ENCODE results near the gene POU2F3.

POU2F3 gene

GRCh38 chr11:120293038-120293800, 53.3 kb downstream of the POU2F3 start:
- no peak for DNase-seq

- no peak for DNase-seq
Measured at GRCh38 chr11:120294096-120294495, 54.2 kb downstream of the POU2F3 start.

DNA sequence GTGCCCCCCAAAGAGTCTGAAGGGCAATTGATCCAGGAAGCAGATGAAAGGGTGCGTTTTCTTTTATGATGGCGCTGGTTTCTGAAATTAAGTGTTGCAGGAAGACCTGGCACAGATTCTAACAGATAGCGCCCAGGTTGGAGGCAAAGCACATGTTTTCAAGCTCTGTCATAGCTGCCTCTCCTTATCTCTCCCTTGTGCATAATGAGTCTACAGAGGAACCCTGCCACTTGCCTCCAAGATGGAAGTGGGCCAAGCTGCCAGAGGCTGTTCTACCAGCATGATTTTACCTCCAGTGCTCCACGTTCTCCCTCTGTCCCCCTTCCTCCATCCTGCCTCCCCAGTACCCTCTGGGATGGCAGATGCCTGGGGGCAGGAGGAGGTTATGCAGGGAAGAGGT, 55.2 kb downstream of the POU2F3 start:
- DNase-seq = no peak

GRCh38 chr11:120296554-120296953, 56.6 kb downstream of the POU2F3 start:
- DNase-seq = no peak

GRCh38 chr11:120298461-120298860, 58.5 kb downstream of the POU2F3 start:
- DNase-seq = no peak

DNA sequence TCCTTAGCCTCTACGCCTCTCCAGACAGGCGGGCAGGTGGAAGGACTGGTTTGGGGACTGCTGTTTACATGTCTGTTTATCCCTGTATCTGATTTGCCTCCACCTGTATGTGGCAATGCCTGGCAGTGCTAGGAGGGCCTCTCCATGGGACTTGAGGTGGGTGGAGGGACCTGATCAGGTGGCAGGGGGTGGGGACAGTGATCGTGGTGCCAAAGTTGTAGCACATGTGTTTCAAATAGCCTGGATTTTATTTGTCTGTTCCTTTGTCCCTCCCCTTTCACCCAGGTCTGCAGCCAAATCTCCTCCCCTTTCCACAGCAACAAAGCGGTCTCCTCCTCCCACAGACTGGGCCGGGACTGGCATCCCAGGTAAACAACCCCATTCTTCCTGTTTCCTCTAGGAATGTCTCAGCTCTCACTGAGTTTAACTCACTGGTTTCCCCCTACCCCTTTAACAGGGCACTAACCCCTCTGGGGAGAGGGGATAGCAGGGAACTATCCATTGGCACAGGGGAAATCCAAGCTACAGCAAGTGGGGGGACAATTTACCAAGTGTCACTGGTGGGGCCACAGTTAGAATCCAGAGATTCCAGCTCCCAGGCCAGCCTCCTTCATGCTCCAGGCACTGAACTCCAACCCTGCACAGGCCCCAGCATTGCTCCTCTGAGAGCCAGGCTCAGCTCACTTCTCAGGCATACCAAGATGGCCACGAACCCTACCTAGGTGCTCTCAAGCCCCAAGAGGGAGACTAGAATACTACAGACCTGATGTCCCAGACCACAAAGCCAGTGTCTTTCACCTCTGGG, 62.3 kb downstream of the POU2F3 start:
- DNase-seq = peak; percentile 51

- DNase-seq = peak; percentile 87
Measured at GRCh38 chr11:120303004-120303637, 63.2 kb downstream of the POU2F3 start.

- peak; percentile 40 for DNase-seq
Measured at GRCh38 chr11:120304526-120304925, 64.6 kb downstream of the POU2F3 start.

GRCh38 chr11:120305286-120305685, 65.3 kb downstream of the POU2F3 start:
- DNase-seq = no peak

GRCh38 chr11:120306519-120307242, 66.7 kb downstream of the POU2F3 start:
- no peak for DNase-seq

DNA sequence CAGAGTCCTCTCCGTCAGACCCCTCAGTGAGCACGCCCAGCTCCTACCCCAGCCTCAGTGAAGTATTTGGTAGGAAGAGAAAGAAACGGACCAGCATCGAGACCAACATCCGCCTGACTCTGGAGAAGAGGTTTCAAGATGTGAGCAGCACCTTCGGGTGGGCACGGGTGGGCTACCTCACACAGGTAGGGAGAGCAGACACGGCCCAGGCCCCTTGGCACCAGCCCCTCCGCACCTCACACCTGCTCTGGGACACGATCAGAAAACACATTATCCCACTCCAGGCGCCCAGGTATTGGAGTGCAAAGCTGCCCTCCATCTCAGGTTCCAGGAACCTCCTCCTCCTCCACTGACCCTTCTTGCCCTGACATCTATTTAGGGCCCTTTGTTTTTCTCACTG, 67.5 kb downstream of the POU2F3 start:
- no peak for DNase-seq

- no peak for DNase-seq
Measured at GRCh38 chr11:120308081-120308480, 68.1 kb downstream of the POU2F3 start.

GRCh38 chr11:120310870-120311269, 70.9 kb downstream of the POU2F3 start:
- no peak for DNase-seq

- DNase-seq = no peak
Measured at GRCh38 chr11:120314861-120315260, 74.9 kb downstream of the POU2F3 start.

- peak; percentile 11 for DNase-seq
Measured at GRCh38 chr11:120316880-120317688, 77.1 kb downstream of the POU2F3 start.

GRCh38 chr11:120317689-120318480, 77.9 kb downstream of the POU2F3 start:
- no peak for DNase-seq

DNA sequence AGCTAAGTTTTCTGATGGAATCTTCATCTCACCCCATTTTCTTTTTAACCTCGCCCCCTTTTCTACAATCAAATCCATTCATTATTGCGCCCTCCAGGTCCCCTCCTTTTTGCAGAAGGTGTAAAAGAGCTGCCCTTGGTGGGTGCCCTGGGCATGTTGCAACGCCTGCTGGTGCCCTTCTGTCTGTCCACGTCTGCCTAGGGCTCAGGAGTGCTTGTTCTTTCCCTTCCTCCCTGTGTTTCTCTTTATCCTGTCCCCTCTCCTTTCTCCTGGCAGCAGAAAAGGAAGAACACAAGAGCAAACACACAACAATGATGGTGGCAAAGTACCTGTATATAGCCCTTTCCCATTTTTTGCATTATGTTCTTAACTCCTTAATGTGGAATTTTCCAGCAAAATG, 79.0 kb downstream of the POU2F3 start:
- no peak for DNase-seq

GRCh38 chr11:120324932-120325810, 85.2 kb downstream of the POU2F3 start, which contains the start of gene TLCD5:
Gene TLCD5, plus strand, starts transcription at chr11:120325299. Its CDS starts 2,143 bp downstream, at chr11:120327442.
- peak; percentile 89 for DNase-seq

GRCh38 chr11:120326228-120326627, 86.3 kb downstream of the POU2F3 start:
- DNase-seq = no peak

- peak; percentile 37 for DNase-seq
Measured at GRCh38 chr11:120326845-120327281, 86.9 kb downstream of the POU2F3 start.

Measured in DMS53 (cell line).